GM13977 (cell line): ENCODE data around the gene UNC13C.

Experiments used
- DNase-seq: peaks from one replicate; pipeline ENCODE4 v3.0.0; 2012; ENCODE audit warnings: low spot score
- CTCF ChIP-seq: IDR thresholded peaks from 2 replicates; pipeline ENCODE4 v1.5.1; 2012; ENCODE audit warnings: mild to moderate bottlenecking, control low read depth; ENCODE audit not compliant: insufficient read depth; ENCODE audit errors: extremely low read depth, missing control alignments
- in situ Hi-C: fragments of 300-500 bp; cut with MboI; formaldehyde crosslinking; loops from one replicate; pipeline ENCODE4 v1.12.0; 2022; ENCODE audit warnings: low sequenced_read_pairs, low pct_unique_long_range_greater_than_20kb, mixed read lengths, inconsistent platforms; ENCODE audit not compliant: unreplicated experiment

UNC13C gene

GRCh38 chr15:54353726-54354125 is 375.5 kb downstream of the UNC13C start:
- no peak for DNase-seq
- in situ Hi-C loops: no loop called here
- no peak for TF ChIP-seq CTCF

- in situ Hi-C loops: no loop called here
- DNase-seq: no peak
- TF ChIP-seq CTCF: no peak
Measured at GRCh38 chr15:54354341-54354740, 376.1 kb downstream of the UNC13C start.

- no peak for TF ChIP-seq CTCF
- no peak for DNase-seq
- in situ Hi-C loops: no loop called here
Measured at GRCh38 chr15:54364961-54365360, 386.7 kb downstream of the UNC13C start.

- in situ Hi-C loops: no loop called here
- TF ChIP-seq CTCF: no peak
- DNase-seq: no peak
Measured at GRCh38 chr15:54373332-54373731, 395.1 kb downstream of the UNC13C start.

GRCh38 chr15:54374184-54374952 is 396.1 kb downstream of the UNC13C start:
- TF ChIP-seq CTCF: no peak
- in situ Hi-C loops: no loop called here
- DNase-seq: no peak

- TF ChIP-seq CTCF: no peak
- in situ Hi-C loops: no loop called here
- DNase-seq: no peak
Measured at GRCh38 chr15:54387799-54388198, 409.6 kb downstream of the UNC13C start.
